Measurements from ENCODE around the gene LTBR.

DNA sequence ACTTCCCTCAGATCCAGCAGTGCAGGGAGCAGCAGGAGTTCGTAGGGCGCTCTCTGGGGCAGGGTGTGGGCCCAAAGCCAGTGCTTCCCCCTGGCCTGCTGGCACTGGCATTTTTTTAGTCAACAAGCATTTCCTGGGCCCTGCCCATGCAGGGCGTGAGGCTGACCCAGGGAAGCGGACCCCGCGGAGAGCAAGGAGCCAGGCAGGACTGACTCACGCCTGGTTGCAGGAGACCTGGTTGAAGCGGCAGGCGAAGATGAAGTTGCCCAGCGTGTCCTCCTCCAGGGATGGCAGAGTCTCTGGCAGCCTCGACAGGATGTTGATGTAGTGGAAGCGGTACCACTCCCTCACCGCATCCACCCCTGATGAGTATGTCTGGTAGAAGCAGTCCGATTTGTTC is 22.1 kb upstream of the LTBR start:
- TF ChIP-seq KLF16 (tag by site-specific recombination; IDR thresholded peaks at IDR 0.05) (no peak), ELK4 (IDR thresholded peaks at IDR 0.05; ENCODE audit: borderline replicate concordance, low read depth, low read length) (no peak), ZNF426 (tag by site-specific recombination; IDR thresholded peaks at IDR 0.05) (no peak), YY1 (tag by site-specific recombination; IDR thresholded peaks at IDR 0.05) (no peak), ZBTB7A (tag by site-specific recombination; IDR thresholded peaks at IDR 0.05; ENCODE audit: low read depth) (no peak), ZXDB (tag by site-specific recombination; IDR thresholded peaks at IDR 0.05) (no peak), TCF7L2 (IDR thresholded peaks at IDR 0.05; ENCODE audit: borderline replicate concordance, low read depth, low read length) (no peak), ZNF837 (tag by site-specific recombination; IDR thresholded peaks at IDR 0.05) (no peak), REST (tag by site-specific recombination; IDR thresholded peaks at IDR 0.05) (no peak), ZNF530 (tag by site-specific recombination; IDR thresholded peaks at IDR 0.05; ENCODE audit: low read depth) (no peak)
- TF ChIP-seq, protein P1, sequence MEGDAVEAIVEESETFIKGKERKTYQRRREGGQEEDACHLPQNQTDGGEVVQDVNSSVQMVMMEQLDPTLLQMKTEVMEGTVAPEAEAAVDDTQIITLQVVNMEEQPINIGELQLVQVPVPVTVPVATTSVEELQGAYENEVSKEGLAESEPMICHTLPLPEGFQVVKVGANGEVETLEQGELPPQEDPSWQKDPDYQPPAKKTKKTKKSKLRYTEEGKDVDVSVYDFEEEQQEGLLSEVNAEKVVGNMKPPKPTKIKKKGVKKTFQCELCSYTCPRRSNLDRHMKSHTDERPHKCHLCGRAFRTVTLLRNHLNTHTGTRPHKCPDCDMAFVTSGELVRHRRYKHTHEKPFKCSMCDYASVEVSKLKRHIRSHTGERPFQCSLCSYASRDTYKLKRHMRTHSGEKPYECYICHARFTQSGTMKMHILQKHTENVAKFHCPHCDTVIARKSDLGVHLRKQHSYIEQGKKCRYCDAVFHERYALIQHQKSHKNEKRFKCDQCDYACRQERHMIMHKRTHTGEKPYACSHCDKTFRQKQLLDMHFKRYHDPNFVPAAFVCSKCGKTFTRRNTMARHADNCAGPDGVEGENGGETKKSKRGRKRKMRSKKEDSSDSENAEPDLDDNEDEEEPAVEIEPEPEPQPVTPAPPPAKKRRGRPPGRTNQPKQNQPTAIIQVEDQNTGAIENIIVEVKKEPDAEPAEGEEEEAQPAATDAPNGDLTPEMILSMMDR (tag by site-specific recombination; IDR thresholded peaks at IDR 0.05), result no peak
- TF ChIP-seq, protein P2, sequence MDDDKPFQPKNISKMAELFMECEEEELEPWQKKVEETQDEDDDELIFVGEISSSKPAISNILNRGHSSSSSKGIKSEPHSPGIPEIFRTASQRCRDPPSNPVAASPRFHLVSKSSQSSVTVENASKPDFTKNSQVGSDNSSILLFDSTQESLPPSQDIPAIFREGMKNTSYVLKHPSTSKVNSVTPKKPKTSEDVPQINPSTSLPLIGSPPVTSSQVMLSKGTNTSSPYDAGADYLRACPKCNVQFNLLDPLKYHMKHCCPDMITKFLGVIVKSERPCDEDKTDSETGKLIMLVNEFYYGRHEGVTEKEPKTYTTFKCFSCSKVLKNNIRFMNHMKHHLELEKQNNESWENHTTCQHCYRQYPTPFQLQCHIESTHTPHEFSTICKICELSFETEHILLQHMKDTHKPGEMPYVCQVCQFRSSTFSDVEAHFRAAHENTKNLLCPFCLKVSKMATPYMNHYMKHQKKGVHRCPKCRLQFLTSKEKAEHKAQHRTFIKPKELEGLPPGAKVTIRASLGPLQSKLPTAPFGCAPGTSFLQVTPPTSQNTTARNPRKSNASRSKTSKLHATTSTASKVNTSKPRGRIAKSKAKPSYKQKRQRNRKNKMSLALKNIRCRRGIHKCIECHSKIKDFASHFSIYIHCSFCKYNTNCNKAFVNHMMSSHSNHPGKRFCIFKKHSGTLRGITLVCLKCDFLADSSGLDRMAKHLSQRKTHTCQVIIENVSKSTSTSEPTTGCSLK (tag by site-specific recombination; IDR thresholded peaks at IDR 0.05), result no peak
- TF ChIP-seq, protein P3, sequence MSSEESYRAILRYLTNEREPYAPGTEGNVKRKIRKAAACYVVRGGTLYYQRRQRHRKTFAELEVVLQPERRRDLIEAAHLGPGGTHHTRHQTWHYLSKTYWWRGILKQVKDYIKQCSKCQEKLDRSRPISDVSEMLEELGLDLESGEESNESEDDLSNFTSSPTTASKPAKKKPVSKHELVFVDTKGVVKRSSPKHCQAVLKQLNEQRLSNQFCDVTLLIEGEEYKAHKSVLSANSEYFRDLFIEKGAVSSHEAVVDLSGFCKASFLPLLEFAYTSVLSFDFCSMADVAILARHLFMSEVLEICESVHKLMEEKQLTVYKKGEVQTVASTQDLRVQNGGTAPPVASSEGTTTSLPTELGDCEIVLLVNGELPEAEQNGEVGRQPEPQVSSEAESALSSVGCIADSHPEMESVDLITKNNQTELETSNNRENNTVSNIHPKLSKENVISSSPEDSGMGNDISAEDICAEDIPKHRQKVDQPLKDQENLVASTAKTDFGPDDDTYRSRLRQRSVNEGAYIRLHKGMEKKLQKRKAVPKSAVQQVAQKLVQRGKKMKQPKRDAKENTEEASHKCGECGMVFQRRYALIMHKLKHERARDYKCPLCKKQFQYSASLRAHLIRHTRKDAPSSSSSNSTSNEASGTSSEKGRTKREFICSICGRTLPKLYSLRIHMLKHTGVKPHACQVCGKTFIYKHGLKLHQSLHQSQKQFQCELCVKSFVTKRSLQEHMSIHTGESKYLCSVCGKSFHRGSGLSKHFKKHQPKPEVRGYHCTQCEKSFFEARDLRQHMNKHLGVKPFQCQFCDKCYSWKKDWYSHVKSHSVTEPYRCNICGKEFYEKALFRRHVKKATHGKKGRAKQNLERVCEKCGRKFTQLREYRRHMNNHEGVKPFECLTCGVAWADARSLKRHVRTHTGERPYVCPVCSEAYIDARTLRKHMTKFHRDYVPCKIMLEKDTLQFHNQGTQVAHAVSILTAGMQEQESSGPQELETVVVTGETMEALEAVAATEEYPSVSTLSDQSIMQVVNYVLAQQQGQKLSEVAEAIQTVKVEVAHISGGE (tag by site-specific recombination; conservative IDR thresholded peaks at IDR 0.05; ENCODE audit: low read depth), result no peak
